Neuronal stem cell (in vitro differentiated cells): Measurements from ENCODE around the gene AUH.

Source experiments
- DNase-seq: peaks from one replicate; pipeline ENCODE4 v3.0.0-alpha.2; 2013; ENCODE audit warnings: low spot score
- H2AFZ ChIP-seq: one replicate; pipeline ENCODE4 v1.6.1; 2013; ENCODE audit warnings: mild to moderate bottlenecking, low read length, inconsistent platforms
- H2AK5ac ChIP-seq: 2 replicates; pipeline ENCODE4 v1.6.1; 2013; ENCODE audit warnings: low read depth, mild to moderate bottlenecking, inconsistent platforms, low read length, moderate library complexity, mixed read lengths
- H2BK120ac ChIP-seq: 2 replicates; pipeline ENCODE4 v1.6.1; 2013; ENCODE audit warnings: low read depth, mild to moderate bottlenecking, inconsistent platforms, low read length, moderate library complexity, mixed read lengths
- H2BK12ac ChIP-seq: one replicate; pipeline ENCODE4 v1.6.1; 2013; ENCODE audit warnings: low read length, inconsistent platforms
- H2BK15ac ChIP-seq: 2 replicates; pipeline ENCODE4 v1.6.1; 2013; ENCODE audit warnings: mild to moderate bottlenecking, low read length, inconsistent platforms, mixed read lengths
- H2BK5ac ChIP-seq: one replicate; pipeline ENCODE4 v1.6.1; 2013; ENCODE audit warnings: inconsistent platforms, mild to moderate bottlenecking, low read length, moderate library complexity
- H3K14ac ChIP-seq: one replicate; pipeline ENCODE4 v1.6.1; 2013; ENCODE audit warnings: low read length, inconsistent platforms
- H3K18ac ChIP-seq: 2 replicates; pipeline ENCODE4 v1.6.1; 2013; ENCODE audit warnings: low read length, inconsistent platforms
- H3K23ac ChIP-seq: 2 replicates; pipeline ENCODE4 v1.6.1; 2013; ENCODE audit warnings: low read depth, mild to moderate bottlenecking, mixed read lengths, low read length, inconsistent platforms; ENCODE audit not compliant: poor library complexity
- H3K27ac ChIP-seq: replicated peaks from 3 replicates; pipeline ENCODE4 v1.5.1; 2013; ENCODE audit warnings: low read length, inconsistent platforms
- H3K27me3 ChIP-seq, 3 experiments: 2 replicates each; pipeline ENCODE4 v1.6.1; 2013; ENCODE audit warnings: low read length in 3 of 3, mild to moderate bottlenecking in 2 of 3, inconsistent platforms in 1 of 3, low read depth in 1 of 3, mixed read lengths in 1 of 3, moderate library complexity in 1 of 3; ENCODE audit not compliant: control insufficient read depth in 3 of 3, insufficient read depth in 3 of 3
- H3K36me3 ChIP-seq, 2 donors: replicated peaks in 1 of 2; 2 replicates each; pipeline ENCODE4 v1.6.1; 2013; ENCODE audit warnings: low read length in 2 of 2; ENCODE audit not compliant: control insufficient read depth in 2 of 2, insufficient read depth in 2 of 2
- H3K4ac ChIP-seq: 2 replicates; pipeline ENCODE4 v1.6.1; 2013; ENCODE audit warnings: inconsistent platforms, mild to moderate bottlenecking, low read length, moderate library complexity
- H3K4me1 ChIP-seq, 2 donors: 1 replicate in 1 of 2; 2 replicates in 1 of 2; pipeline ENCODE4 v1.6.1; 2013; ENCODE audit warnings: low read length in 2 of 2, low read depth in 1 of 2; ENCODE audit not compliant: control insufficient read depth in 2 of 2, insufficient read depth in 1 of 2
- H3K4me2 ChIP-seq: one replicate; pipeline ENCODE4 v1.6.1; 2013; ENCODE audit warnings: mild to moderate bottlenecking, low read length, inconsistent platforms; ENCODE audit not compliant: insufficient read depth, poor library complexity, severe bottlenecking
- H3K4me3 ChIP-seq, 2 donors: 2 replicates each; pipeline ENCODE4 v1.5.1; 2013; ENCODE audit warnings: low read length in 2 of 2, mild to moderate bottlenecking in 2 of 2, inconsistent platforms in 1 of 2, moderate library complexity in 1 of 2
- H3K79me1 ChIP-seq: one replicate; pipeline ENCODE4 v1.6.1; 2013; ENCODE audit warnings: low read depth, mild to moderate bottlenecking, inconsistent platforms, low read length, moderate library complexity
- H3K9ac ChIP-seq: one replicate; pipeline ENCODE4 v1.6.1; 2013; ENCODE audit warnings: mild to moderate bottlenecking, low read depth, low read length, inconsistent platforms; ENCODE audit not compliant: poor library complexity
- H3K9me3 ChIP-seq, 2 donors: replicated peaks in 1 of 2; 2 replicates each; pipeline versions ENCODE3 to v1.6.1; 2013; ENCODE audit warnings: low read length in 2 of 2, mild to moderate bottlenecking in 2 of 2, inconsistent platforms in 1 of 2, low read depth in 1 of 2, mixed read lengths in 1 of 2, moderate library complexity in 1 of 2; ENCODE audit not compliant: control insufficient read depth in 2 of 2, insufficient read depth in 1 of 2
- H4K8ac ChIP-seq: one replicate; pipeline ENCODE4 v1.6.1; 2013; ENCODE audit warnings: low read depth, mild to moderate bottlenecking, inconsistent platforms, low read length, moderate library complexity
- H4K91ac ChIP-seq: one replicate; pipeline ENCODE4 v1.6.1; 2013; ENCODE audit warnings: low read length, low read depth, mild to moderate bottlenecking, inconsistent platforms; ENCODE audit not compliant: poor library complexity
- WGBS, 2 donors: extraction: QIAGEN DNeasy Blood & Tissue Kit; methylation state at CpG; one replicate each; pipeline ENCODE4 v1.1.7; 2013; ENCODE audit warnings: missing lambda C conversion rate in 2 of 2, mixed read lengths in 1 of 2; ENCODE audit not compliant: insufficient read length in 2 of 2, insufficient replicate concordance in 1 of 2; ENCODE audit errors: extremely low coverage in 2 of 2; 5-methylcytosine and 5-hydroxymethylcytosine counted together

The AUH gene

GRCh38 chr9:91259162-91259561, 102.6 kb downstream of the AUH start:
- no peak overlapping the region for H3K18ac ChIP-seq
- no CpG with 5 or more reads among the region's 1 CpG for WGBS, 2 donors
- H3K14ac ChIP-seq: no peak overlapping the region

GRCh38 chr9:91258451-91258850, 103.3 kb downstream of the AUH start:
- no peak overlapping the region for H3K4ac ChIP-seq
- H2AFZ ChIP-seq: no peak overlapping the region
- no peak overlapping the region for H3K27ac ChIP-seq
- H3K23ac ChIP-seq: no peak overlapping the region
- H3K27me3 ChIP-seq: no peaks in the 10 kb centered on the region
- H3K79me1 ChIP-seq: no peaks in the 10 kb centered on the region
- H3K4me1 ChIP-seq: no peaks in the 10 kb centered on the region
- no peak overlapping the region for H3K14ac ChIP-seq
- no peak overlapping the region for H3K9ac ChIP-seq
- no peaks in the 10 kb centered on the region for H3K36me3 ChIP-seq
- no CpG with 5 or more reads among the region's 3 CpGs for WGBS, 2 donors
- no peak overlapping the region for H3K4me2 ChIP-seq
- no peak overlapping the region for H2BK5ac ChIP-seq
- H2BK12ac ChIP-seq: no peak overlapping the region
- H2BK120ac ChIP-seq: no peak overlapping the region
- no peak for DNase-seq
- H3K9me3 ChIP-seq: peaks cover 0 to 4% of the 10 kb centered on the region in 2 donors
- H2BK15ac ChIP-seq: no peak overlapping the region
- H3K4me3 ChIP-seq: no peak overlapping the region
- no peak overlapping the region for H4K8ac ChIP-seq
- H3K18ac ChIP-seq: no peak overlapping the region
- no peak overlapping the region for H4K91ac ChIP-seq
- H2AK5ac ChIP-seq: no peak overlapping the region

More at GRCh38 chr9:91259162-91259561, 102.6 kb downstream of the AUH start:
- Histone ChIP-seq H3K4me2 (no peak overlapping the region), H2AK5ac (no peak overlapping the region), H3K27ac (no peak overlapping the region), H2BK5ac (no peak overlapping the region), H3K36me3 (no peaks in the 10 kb centered on the region), H2BK120ac (no peak overlapping the region), H3K4me3 (no peak overlapping the region), H4K91ac (no peak overlapping the region), H3K27me3 (no peaks in the 10 kb centered on the region), H2BK12ac (no peak overlapping the region), H3K9ac (no peak overlapping the region), H3K23ac (no peak overlapping the region), H3K4ac (no peak overlapping the region), H4K8ac (no peak overlapping the region), H2BK15ac (no peak overlapping the region), H3K4me1 (no peaks in the 10 kb centered on the region), H2AFZ (no peak overlapping the region), H3K79me1 (no peaks in the 10 kb centered on the region), H3K9me3 (peaks cover 0 to 4% of the 10 kb centered on the region in 2 donors)
- no peak for DNase-seq

DNA sequence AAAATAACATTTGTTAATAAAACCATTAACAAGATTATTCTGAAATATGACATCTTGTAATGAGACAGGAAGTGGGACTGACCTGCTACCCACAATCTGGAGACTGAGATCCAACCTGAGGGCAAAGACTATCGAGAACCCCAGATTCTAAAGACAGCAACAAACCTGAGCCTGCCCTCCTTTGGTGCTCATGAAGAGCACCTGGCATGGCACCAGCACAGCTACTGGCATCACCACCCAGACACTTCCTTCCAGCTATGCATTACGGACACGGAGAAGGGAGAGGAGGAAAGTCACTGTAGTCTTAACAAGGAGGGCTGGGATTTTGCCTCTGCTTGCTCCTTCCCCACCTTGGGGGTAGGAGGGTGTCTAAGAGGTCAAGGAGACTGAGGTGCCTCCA, 105.5 kb downstream of the AUH start:
- H3K4me3 ChIP-seq: no peak overlapping the region
- H3K18ac ChIP-seq: no peak overlapping the region
- H3K36me3 ChIP-seq: no peaks in the 10 kb centered on the region
- no peak overlapping the region for H2BK120ac ChIP-seq
- no peaks in the 10 kb centered on the region for H3K79me1 ChIP-seq
- no peak overlapping the region for H2BK12ac ChIP-seq
- no peak for DNase-seq
- H2AK5ac ChIP-seq: no peak overlapping the region
- no peak overlapping the region for H2BK5ac ChIP-seq
- no peak overlapping the region for H4K91ac ChIP-seq
- no peaks in the 10 kb centered on the region for H3K27me3 ChIP-seq
- H3K4me2 ChIP-seq: no peak overlapping the region
- H3K4me1 ChIP-seq: no peaks in the 10 kb centered on the region
- no peak overlapping the region for H2AFZ ChIP-seq
- H3K27ac ChIP-seq: no peak overlapping the region
- H3K4ac ChIP-seq: no peak overlapping the region
- peaks cover 0 to 4% of the 10 kb centered on the region in 2 donors for H3K9me3 ChIP-seq
- no peak overlapping the region for H3K9ac ChIP-seq
- no peak overlapping the region for H3K14ac ChIP-seq
- no peak overlapping the region for H3K23ac ChIP-seq
- no CpG with 5 or more reads among the region's 3 CpGs for WGBS, 2 donors
- H4K8ac ChIP-seq: no peak overlapping the region
- H2BK15ac ChIP-seq: no peak overlapping the region

DNA sequence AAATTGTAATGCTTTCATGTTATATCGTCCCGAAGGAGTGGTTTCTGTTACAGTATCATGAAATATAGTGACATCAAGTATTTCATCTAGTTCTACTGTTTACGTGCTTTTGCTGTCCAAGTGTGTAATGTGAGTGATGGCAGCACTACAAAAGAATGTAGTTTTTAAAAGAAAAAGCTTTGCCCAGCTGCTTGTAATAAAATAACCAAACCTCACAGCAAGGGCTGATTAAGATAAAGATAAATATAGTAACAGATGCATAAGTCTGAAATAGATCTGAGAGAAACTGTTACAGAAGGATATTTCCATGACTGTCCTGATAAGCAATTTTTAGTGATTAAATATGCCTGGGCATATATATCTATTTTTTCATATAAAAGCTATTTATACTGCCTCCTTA, 106.4 kb downstream of the AUH start:
- no peak overlapping the region for H3K9ac ChIP-seq
- H2BK15ac ChIP-seq: no peak overlapping the region
- no peak overlapping the region for H4K91ac ChIP-seq
- H3K4me1 ChIP-seq: no peaks in the 10 kb centered on the region
- H2BK5ac ChIP-seq: no peak overlapping the region
- no peak for DNase-seq
- no peak overlapping the region for H3K4me3 ChIP-seq
- no peak overlapping the region for H3K23ac ChIP-seq
- WGBS, 2 donors: no CpG with 5 or more reads among the region's 3 CpGs
- H2BK12ac ChIP-seq: no peak overlapping the region
- no peak overlapping the region for H3K4ac ChIP-seq
- H3K36me3 ChIP-seq: no peaks in the 10 kb centered on the region
- H3K14ac ChIP-seq: no peak overlapping the region
- H3K4me2 ChIP-seq: no peak overlapping the region
- no peak overlapping the region for H2BK120ac ChIP-seq
- no peaks in the 10 kb centered on the region for H3K79me1 ChIP-seq
- H2AFZ ChIP-seq: no peak overlapping the region
- no peaks in the 10 kb centered on the region for H3K27me3 ChIP-seq
- H4K8ac ChIP-seq: no peak overlapping the region
- H3K18ac ChIP-seq: no peak overlapping the region
- H2AK5ac ChIP-seq: no peak overlapping the region
- no peak overlapping the region for H3K27ac ChIP-seq
- no peaks in the 10 kb centered on the region for H3K9me3 ChIP-seq
